DND-41 (cell line): ENCODE data around the gene PAXIP1.

Source experiments
- ATAC-seq: fragments of 200-7000 bp; cut with Tn5 transposase; 3 replicates; pipeline ENCODE4 v1.9.1; 2021; ENCODE audit warnings: low read depth; ENCODE audit not compliant: insufficient read depth
- DNase-seq: peaks from one replicate; pipeline ENCODE4 v3.0.0-alpha.2; 2020
- H2AFZ ChIP-seq: 2 replicates; pipeline ENCODE4 v1.6.0; 2012; ENCODE audit warnings: low read depth, low read length
- H3K27ac ChIP-seq: 2 replicates; pipeline ENCODE4 v1.5.1; 2012; ENCODE audit warnings: low read length, inconsistent platforms
- H3K27me3 ChIP-seq: fragments of 200-600 bp; sonication (generic); 2 replicates; pipeline ENCODE4 v1.6.0; 2012; ENCODE audit warnings: low read length, mild to moderate bottlenecking, inconsistent platforms; ENCODE audit not compliant: insufficient read depth, poor library complexity
- H3K36me3 ChIP-seq: 2 replicates; pipeline ENCODE4 v1.5.1; 2012; ENCODE audit warnings: low read length, inconsistent platforms; ENCODE audit not compliant: insufficient read depth
- H3K4me1 ChIP-seq: 2 replicates; pipeline ENCODE4 v1.5.1; 2012; ENCODE audit warnings: mild to moderate bottlenecking, low read length; ENCODE audit not compliant: insufficient read depth
- H3K4me2 ChIP-seq: 2 replicates; pipeline ENCODE4 v1.6.0; 2012; ENCODE audit warnings: mild to moderate bottlenecking, moderate library complexity, low read length, inconsistent platforms; ENCODE audit not compliant: insufficient read depth
- H3K4me3 ChIP-seq, 2 experiments: fragments of 200-600 bp in 1 of 2; shearing (Covaris generic) in 1 of 2; 2 replicates each; pipeline ENCODE4 v1.5.1; 2012 to 2016; ENCODE audit warnings: inconsistent platforms in 2 of 2, low read length in 2 of 2, mild to moderate bottlenecking in 2 of 2, low read depth in 1 of 2, moderate library complexity in 1 of 2
- H3K79me2 ChIP-seq: 2 replicates; pipeline ENCODE4 v1.6.0; 2012; ENCODE audit warnings: low read length, inconsistent platforms; ENCODE audit not compliant: insufficient read depth
- H3K9ac ChIP-seq: 2 replicates; pipeline ENCODE4 v1.6.0; 2012; ENCODE audit warnings: low read depth, mild to moderate bottlenecking, inconsistent platforms, low read length, moderate library complexity
- H3K9me3 ChIP-seq: 2 replicates; pipeline ENCODE4 v1.5.1; 2012; ENCODE audit warnings: low read length, moderate library complexity, mild to moderate bottlenecking, inconsistent platforms; ENCODE audit not compliant: insufficient read depth, severe bottlenecking
- H4K20me1 ChIP-seq: 2 replicates; pipeline ENCODE4 v1.6.0; 2012; ENCODE audit warnings: low read length; ENCODE audit not compliant: insufficient read depth
- EZH2 ChIP-seq: IDR thresholded peaks from 3 replicates; pipeline ENCODE4 v1.6.1; 2012; ENCODE audit warnings: borderline replicate concordance, low read depth, mild to moderate bottlenecking, moderate library complexity, low read length, inconsistent platforms; ENCODE audit not compliant: severe bottlenecking
- TF ChIP-seq, protein P1 (sequence below): IDR thresholded peaks from 2 replicates; pipeline ENCODE4 v1.5.1; 2012; ENCODE audit warnings: borderline replicate concordance, low read length, moderate library complexity, mild to moderate bottlenecking; ENCODE audit not compliant: poor library complexity, severe bottlenecking; ENCODE audit errors: extremely low read depth

PAXIP1 gene

GRCh38 chr7:154915600-154915999 lies 87.3 kb downstream of the PAXIP1 start:
- Histone ChIP-seq H3K4me1 (no peaks in the 10 kb centered on the region), H3K36me3 (no peaks in the 10 kb centered on the region), H3K79me2 (no peaks in the 10 kb centered on the region), H3K27me3 (peaks cover 3% of the 10 kb centered on the region), H3K4me2 (no peak overlapping the region), H4K20me1 (no peaks in the 10 kb centered on the region; the same call in 1 of the 2 replicates), H2AFZ (no peak overlapping the region), H3K9me3 (no peaks in the 10 kb centered on the region), H3K4me3 (no peak overlapping the region), H3K9ac (no peak overlapping the region), H3K27ac (no peak overlapping the region)
- ATAC-seq (no peak), DNase-seq (no peak)
- TF ChIP-seq, protein P1, sequence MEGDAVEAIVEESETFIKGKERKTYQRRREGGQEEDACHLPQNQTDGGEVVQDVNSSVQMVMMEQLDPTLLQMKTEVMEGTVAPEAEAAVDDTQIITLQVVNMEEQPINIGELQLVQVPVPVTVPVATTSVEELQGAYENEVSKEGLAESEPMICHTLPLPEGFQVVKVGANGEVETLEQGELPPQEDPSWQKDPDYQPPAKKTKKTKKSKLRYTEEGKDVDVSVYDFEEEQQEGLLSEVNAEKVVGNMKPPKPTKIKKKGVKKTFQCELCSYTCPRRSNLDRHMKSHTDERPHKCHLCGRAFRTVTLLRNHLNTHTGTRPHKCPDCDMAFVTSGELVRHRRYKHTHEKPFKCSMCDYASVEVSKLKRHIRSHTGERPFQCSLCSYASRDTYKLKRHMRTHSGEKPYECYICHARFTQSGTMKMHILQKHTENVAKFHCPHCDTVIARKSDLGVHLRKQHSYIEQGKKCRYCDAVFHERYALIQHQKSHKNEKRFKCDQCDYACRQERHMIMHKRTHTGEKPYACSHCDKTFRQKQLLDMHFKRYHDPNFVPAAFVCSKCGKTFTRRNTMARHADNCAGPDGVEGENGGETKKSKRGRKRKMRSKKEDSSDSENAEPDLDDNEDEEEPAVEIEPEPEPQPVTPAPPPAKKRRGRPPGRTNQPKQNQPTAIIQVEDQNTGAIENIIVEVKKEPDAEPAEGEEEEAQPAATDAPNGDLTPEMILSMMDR = no peak
- TF ChIP-seq EZH2 = no peak

GRCh38 chr7:154914996-154915380 lies 87.9 kb downstream of the PAXIP1 start:
- Histone ChIP-seq H3K27me3 (no peaks in the 10 kb centered on the region), H3K4me2 (no peak overlapping the region), H4K20me1 (no peaks in the 10 kb centered on the region; the same call in 1 of the 2 replicates), H3K4me3 (no peak overlapping the region), H3K36me3 (no peaks in the 10 kb centered on the region), H3K4me1 (no peaks in the 10 kb centered on the region), H3K9ac (no peak overlapping the region), H3K79me2 (no peaks in the 10 kb centered on the region), H3K27ac (no peak overlapping the region), H3K9me3 (no peaks in the 10 kb centered on the region), H2AFZ (no peak overlapping the region)
- DNase-seq (peak; percentile 22), ATAC-seq (peak; percentile 61; the same call in 2 of the 3 replicates)
- no peak for TF ChIP-seq EZH2
- TF ChIP-seq, protein P1 = peak; percentile 44

GRCh38 chr7:154914308-154914995 lies 88.5 kb downstream of the PAXIP1 start:
- no peak overlapping the region for H3K4me2 ChIP-seq
- H4K20me1 ChIP-seq = no peaks in the 10 kb centered on the region; the same call in 1 of the 2 replicates
- no peak overlapping the region for H3K9ac ChIP-seq
- TF ChIP-seq, protein P1 = no peak
- TF ChIP-seq EZH2 = no peak
- DNase-seq (no peak), ATAC-seq (no peak)
- H3K79me2 ChIP-seq = no peaks in the 10 kb centered on the region
- no peak overlapping the region for H2AFZ ChIP-seq
- H3K4me3 ChIP-seq = no peak overlapping the region
- H3K4me1 ChIP-seq = no peaks in the 10 kb centered on the region
- H3K27me3 ChIP-seq = no peaks in the 10 kb centered on the region
- no peak overlapping the region for H3K27ac ChIP-seq
- H3K36me3 ChIP-seq = no peaks in the 10 kb centered on the region
- H3K9me3 ChIP-seq = no peaks in the 10 kb centered on the region
